Fibroblast of the conjunctiva (primary cell): ENCODE measurements around the gene PPME1.

Experiments
- DNase-seq: peaks from one replicate; pipeline ENCODE4 v3.0.0-alpha.2; 2010; ENCODE audit warnings: low read depth

PPME1 gene

DNA sequence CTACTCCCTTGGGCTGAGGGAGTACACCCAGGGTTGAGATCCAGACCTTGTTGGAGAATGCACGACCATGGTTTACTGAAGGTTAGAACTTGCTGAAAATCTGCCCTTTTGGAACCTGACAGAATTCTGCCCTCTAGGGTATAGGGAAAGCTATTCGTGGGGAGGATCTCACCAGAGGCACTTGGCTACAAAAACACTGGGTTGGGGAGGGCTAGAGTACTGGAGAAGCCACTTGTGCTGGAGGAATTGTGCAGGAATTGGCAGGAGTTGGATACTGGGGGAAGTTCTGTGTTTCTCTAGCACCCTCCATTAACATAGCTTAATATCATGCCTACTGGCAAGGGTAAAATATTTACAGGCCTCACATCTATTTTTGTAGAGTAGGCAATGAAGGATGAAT lies 55.8 kb downstream of the PPME1 start:
- no peak for DNase-seq

DNA sequence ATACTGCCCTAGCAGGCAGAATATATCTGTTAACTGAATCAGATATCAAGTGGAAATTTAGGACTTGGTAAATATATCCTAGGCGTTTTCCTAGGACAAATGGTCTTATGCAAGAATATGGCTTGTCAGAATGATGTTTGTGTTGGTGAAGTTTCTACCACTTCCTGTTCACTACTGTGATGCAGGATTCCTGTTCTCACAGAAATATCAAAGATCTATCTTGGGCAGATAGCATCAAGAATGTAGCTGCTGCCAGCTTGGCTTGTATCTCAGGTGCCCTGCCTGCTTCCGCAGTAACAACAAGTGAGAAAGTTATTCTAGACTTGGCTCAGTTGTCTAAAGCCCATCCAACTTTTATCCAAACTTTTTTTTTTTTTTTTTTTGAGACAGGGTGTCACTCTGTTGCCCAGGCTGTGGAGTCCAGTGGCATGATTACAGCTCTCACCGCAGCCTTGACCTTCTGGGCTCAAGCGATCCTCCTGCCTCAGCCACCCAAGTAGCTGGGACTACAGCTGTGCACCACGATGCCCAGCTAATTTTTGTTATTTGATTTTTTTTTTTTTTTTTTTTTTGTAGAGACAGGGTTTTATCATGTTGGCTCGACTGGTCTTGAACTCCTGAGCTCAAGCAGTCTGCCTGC lies 61.3 kb downstream of the PPME1 start:
- no peak for DNase-seq

- no peak for DNase-seq
These were observed 62.6 kb downstream of the PPME1 start for GRCh38 chr11:74233683-74234082.

- DNase-seq = no peak
These were observed 64.0 kb downstream of the PPME1 start for GRCh38 chr11:74235121-74235520.

DNA sequence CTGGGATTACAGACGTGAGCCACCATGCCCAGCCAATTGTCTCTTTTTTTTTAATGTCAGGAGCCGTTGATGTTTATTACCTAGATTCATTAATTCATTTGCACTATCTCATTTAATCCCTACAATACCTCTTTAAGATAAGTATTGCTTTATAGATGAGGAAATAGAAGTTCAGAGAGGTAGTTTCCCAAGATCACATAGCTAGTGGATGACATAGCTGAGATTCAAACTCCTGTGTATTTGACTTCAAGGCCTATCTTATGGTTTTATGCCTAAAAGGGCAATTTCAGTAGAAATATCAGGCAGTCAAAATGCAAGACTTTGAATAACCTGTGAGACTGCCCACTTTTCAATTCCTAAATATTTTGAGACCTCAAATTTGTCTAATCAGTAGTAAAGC lies 66.5 kb downstream of the PPME1 start:
- DNase-seq = no peak

- DNase-seq = no peak
These were observed 67.2 kb downstream of the PPME1 start for GRCh38 chr11:74238243-74238642.

GRCh38 chr11:74248469-74248868 lies 77.4 kb downstream of the PPME1 start:
- DNase-seq = no peak

GRCh38 chr11:74249496-74249895 lies 78.4 kb downstream of the PPME1 start:
- no peak for DNase-seq

DNA sequence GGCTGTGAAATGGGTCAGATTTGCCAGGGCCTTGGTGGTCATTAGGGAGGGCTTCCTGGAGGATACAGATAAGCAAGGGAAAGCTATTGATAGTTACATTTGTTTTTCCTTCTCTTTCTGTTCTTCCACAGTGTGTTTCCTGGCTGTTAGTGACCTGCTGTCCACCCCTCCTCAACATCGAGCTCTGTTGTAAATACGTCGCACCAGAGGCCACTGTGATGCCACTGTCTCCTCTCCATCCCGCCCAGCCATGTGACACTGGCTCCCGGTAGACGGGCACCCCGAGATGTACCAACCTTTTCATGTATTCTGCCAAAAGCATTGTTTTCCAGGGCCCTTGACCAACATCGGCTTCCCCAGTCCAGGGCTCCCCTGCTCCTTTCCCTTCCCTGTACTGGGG lies 82.3 kb downstream of the PPME1 start:
- no peak for DNase-seq

DNA sequence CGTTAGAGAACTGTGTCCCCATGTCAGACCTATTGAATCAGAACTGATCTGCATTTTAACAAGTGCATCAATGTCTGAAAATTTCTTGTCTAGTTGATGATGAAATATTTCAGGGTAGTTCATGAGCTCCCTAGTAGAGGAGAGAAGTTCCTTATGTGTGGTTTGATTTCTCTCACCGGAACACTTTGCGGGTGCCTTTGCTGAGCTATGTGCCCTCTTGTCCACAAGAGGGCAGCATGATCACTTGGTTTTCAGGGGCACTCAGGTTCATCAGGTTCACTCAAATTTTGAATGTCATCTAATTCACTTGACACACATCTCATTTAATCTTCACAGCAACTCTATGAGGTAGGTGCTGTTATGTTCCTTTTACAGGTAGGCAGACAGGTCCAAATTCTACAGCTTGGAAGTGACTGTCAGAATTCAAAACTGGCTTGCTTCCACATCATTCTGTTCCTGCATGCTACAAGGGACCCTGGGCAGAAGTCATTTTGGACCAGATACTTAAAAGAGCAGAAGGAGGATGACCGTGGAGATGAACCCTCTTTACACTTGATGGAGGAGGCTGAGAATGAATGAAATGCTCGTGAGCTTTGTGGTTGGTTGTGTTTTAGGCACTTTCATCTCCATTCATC lies 84.8 kb downstream of the PPME1 start:
- peak; percentile 46 for DNase-seq

GRCh38 chr11:74256378-74257133 lies 85.5 kb downstream of the PPME1 start:
- DNase-seq = no peak

DNA sequence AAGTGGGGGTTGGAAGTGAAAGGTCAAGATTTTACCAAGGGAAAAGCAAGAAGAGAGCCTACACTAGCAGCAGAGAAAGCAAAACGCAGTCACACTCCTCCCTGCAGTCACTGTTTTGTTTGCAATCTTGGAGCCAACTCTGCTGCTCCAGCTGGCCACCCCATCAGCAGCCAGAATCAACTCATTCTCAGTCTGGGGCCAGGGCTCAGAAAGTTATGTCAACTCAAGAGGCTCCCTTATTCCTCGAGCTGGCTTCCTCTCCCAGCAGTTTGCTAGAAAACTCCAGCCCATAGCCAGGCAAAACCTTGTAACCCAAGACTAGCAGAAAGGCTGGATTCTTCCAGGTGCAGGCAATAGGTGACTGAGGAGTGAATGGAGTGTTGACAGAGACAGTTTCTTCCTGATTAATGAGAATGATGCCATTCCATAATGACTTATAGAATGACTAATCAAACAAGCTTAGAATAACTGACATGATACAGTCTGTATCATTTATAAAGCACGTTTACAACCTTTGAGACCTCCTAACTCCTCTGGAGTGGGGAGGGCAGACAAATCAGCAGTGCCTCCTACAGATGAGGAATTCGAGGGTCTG lies 87.0 kb downstream of the PPME1 start:
- DNase-seq = peak; percentile 32

DNA sequence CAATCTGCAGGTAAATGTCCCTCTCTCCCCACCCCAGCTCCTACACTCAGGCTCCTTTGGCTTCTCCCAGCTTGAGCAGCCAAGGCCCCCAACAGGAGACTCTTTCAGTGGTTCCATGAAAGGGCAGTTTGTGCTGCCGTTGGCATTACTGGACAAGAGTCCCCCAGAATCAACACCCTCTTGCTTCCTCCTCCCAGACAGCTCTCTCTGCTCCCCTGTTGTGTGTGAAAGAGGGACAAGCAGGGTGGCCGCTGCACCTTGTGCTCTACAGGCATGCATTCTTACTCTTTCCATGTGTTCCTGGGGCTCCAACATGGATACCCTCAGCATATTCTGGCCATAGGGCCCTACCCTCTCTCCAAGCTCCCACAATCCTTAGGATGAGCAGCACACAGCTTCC lies 91.6 kb downstream of the PPME1 start:
- no peak for DNase-seq

- no peak for DNase-seq
These were observed 94.2 kb downstream of the PPME1 start for GRCh38 chr11:74265256-74265655.

DNA sequence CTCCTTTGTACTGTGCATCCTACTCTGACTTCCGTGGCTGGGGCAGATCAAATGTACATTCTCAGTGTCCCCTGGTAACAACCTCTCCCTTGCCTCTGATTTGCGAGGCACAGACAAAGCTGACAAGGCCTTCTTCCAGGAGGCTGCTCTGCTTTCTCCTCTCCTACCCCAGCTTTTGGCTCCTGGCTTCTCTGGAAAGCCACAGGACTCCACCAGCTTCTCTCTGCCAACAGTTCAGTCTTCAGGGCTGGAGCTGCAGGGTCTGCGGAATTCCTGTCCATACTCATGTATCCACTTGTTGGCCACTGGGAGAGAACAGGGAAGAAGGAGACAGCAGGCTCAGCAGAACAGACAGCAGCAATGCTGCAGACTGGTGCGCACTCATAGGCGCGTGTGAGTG lies 95.9 kb downstream of the PPME1 start:
- no peak for DNase-seq

- DNase-seq = no peak
These were observed 97.4 kb downstream of the PPME1 start for GRCh38 chr11:74268456-74268855.

DNA sequence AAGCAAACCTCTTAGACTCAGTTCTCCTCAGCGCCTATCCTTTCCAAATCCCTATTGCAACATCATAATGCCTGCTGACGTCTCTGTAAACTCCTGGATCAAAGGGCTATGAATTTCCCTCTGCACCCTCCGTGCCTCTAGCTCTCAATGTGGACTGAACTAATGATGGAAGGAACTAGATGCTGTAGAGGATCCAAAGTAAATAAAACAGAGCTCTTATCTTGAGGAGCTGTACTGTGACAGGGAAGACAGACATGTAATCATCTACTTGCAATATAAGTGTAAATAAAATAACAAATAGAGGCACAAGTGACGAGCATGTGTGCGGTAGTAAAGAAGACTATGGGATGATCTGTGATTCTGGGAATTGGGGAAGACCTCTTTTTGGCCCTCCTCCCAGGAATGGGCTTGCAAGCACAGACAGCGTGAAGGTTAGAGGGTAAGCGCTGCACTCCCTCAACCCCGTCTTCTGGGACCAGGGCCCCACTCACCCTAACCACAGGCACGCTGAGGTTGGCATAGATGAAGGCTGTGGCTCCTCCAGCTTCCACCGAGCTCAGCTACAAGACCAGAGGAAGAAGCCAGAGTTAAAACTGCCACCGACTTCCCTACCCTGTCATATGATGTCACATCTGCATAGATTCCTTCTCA lies 98.2 kb downstream of the PPME1 start:
- no peak for DNase-seq

GRCh38 chr11:74272276-74272675 lies 101.2 kb downstream of the PPME1 start:
- no peak for DNase-seq

GRCh38 chr11:74276581-74276980 lies 105.5 kb downstream of the PPME1 start:
- no peak for DNase-seq

GRCh38 chr11:74278103-74278502 lies 107.0 kb downstream of the PPME1 start:
- DNase-seq = no peak

- DNase-seq = peak; percentile 92
These were observed 107.7 kb downstream of the PPME1 start for GRCh38 chr11:74278721-74279161.

- DNase-seq = no peak
These were observed 108.2 kb downstream of the PPME1 start for GRCh38 chr11:74279256-74279655.
